Measurements from ENCODE around the gene TTC31.

TTC31 gene

DNA sequence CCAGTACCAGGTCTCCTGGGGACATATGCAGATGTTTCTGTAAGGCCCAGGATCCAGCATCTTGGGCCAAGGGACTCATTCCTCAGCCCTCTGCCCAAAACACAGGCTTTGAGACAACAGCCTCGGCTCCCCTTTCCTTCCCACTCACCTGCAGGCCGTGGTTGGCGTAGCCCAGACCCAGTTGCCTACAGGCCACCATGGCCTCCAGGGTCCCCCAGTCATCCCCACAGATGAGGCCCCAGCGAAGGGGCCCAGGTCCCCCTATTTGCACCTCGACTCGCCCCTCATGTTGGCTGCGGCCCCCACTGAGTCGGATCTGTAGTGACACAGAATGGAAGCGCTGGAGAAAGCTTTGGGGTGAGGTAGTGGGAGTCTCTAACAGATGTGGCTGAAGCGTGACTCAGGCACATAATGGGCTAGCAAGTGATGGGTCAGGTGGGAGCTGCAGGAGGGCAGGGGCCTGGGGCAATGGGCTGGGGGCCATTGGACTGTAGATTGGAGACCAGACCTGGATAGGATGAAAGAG, 52.6 kb downstream of the TTC31 start:
- H3K4me1 ChIP-seq (ENCODE audit: insufficient read depth, low read length), result no peaks in the 10 kb centered on the region
- H3K27me3 ChIP-seq (ENCODE audit: insufficient read depth, low read length), result peaks cover 4% of the 10 kb centered on the region; the same call in 1 of the 2 replicates
- H3K4me3 ChIP-seq (ENCODE audit: low read length), result no peak overlapping the region
- H3K9me3 ChIP-seq (ENCODE audit: insufficient read depth, low read depth, low read length), result no peaks in the 10 kb centered on the region
- no peak overlapping the region for H3K9ac ChIP-seq (ENCODE audit: low read depth, low read length)
- no peak overlapping the region for H3K27ac ChIP-seq (ENCODE audit: low read length)
- H3K36me3 ChIP-seq (ENCODE audit: insufficient read depth, low read depth, low read length), result peaks cover 35% of the 10 kb centered on the region

- peaks cover 33% of the 10 kb centered on the region for H3K36me3 ChIP-seq (ENCODE audit: insufficient read depth, low read depth, low read length)
- H3K4me3 ChIP-seq (ENCODE audit: low read length), result no peak overlapping the region
- no peaks in the 10 kb centered on the region for H3K4me1 ChIP-seq (ENCODE audit: insufficient read depth, low read length)
- H3K27ac ChIP-seq (ENCODE audit: low read length), result no peak overlapping the region
- H3K9me3 ChIP-seq (ENCODE audit: insufficient read depth, low read depth, low read length), result no peaks in the 10 kb centered on the region
- H3K27me3 ChIP-seq (ENCODE audit: insufficient read depth, low read length), result no peaks in the 10 kb centered on the region
- H3K9ac ChIP-seq (ENCODE audit: low read depth, low read length), result no peak overlapping the region
Measured at GRCh38 chr2:74536166-74536950, 53.5 kb downstream of the TTC31 start.

DNA sequence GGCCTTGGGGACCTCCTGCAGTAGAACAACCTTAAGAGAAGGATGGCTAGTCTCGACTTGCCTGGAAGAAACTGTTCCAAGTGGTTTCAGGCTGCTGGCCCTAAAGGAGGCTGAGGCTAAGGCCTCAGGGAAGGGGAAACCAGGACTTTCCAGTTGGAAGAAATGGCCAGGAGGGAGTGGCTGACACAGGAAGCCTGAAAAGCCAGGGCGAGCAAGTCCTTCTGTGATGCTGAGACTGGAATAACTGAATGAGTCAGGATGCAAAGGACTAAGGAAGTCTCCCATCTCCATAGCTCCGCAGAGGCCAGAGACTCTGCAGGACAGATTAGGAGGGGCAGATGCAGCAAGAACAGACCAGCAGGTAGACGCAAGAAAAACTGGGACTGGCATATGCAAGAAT, 54.3 kb downstream of the TTC31 start:
- Histone ChIP-seq H3K4me3 (ENCODE audit: low read length) (no peak overlapping the region), H3K9me3 (ENCODE audit: insufficient read depth, low read depth, low read length) (no peaks in the 10 kb centered on the region), H3K36me3 (ENCODE audit: insufficient read depth, low read depth, low read length) (peaks cover 25% of the 10 kb centered on the region), H3K4me1 (ENCODE audit: insufficient read depth, low read length) (no peaks in the 10 kb centered on the region), H3K27me3 (ENCODE audit: insufficient read depth, low read length) (no peaks in the 10 kb centered on the region), H3K27ac (ENCODE audit: low read length) (no peak overlapping the region), H3K9ac (ENCODE audit: low read depth, low read length) (no peak overlapping the region)

DNA sequence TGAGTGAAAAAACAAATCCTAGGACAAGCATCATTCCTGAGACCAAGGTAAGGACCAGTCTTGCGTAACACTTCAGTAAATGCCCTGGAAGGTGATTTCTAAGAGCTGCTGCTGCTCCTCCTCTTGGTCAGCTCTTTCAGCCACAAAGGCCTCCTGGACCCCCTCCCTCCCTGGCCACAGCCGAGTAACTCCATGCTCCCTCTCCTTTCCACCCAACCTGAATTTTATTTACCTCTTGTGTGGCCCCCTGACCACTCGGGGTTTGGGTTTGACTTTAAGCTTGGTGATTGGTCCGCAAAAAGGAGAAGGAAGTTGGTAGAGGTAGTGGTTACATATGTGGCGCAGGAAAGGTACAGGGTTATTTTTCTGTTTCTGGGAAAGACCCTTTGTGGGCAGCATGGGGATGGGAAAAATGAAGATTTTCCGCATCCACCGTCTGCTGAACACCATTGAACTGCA, 56.0 kb downstream of the TTC31 start:
- H3K9me3 ChIP-seq (ENCODE audit: insufficient read depth, low read depth, low read length), result no peaks in the 10 kb centered on the region
- no peaks in the 10 kb centered on the region for H3K4me1 ChIP-seq (ENCODE audit: insufficient read depth, low read length)
- peaks cover 7% of the 10 kb centered on the region; the same call in 1 of the 2 replicates for H3K36me3 ChIP-seq (ENCODE audit: insufficient read depth, low read depth, low read length)
- H3K4me3 ChIP-seq (ENCODE audit: low read length), result no peak overlapping the region
- H3K27ac ChIP-seq (ENCODE audit: low read length), result no peak overlapping the region
- H3K9ac ChIP-seq (ENCODE audit: low read depth, low read length), result no peak overlapping the region
- H3K27me3 ChIP-seq (ENCODE audit: insufficient read depth, low read length), result no peaks in the 10 kb centered on the region

- no peaks in the 10 kb centered on the region for H3K4me1 ChIP-seq (ENCODE audit: insufficient read depth, low read length)
- no peak overlapping the region for H3K27ac ChIP-seq (ENCODE audit: low read length)
- no peaks in the 10 kb centered on the region for H3K36me3 ChIP-seq (ENCODE audit: insufficient read depth, low read depth, low read length)
- no peak overlapping the region for H3K4me3 ChIP-seq (ENCODE audit: low read length)
- no peaks in the 10 kb centered on the region for H3K27me3 ChIP-seq (ENCODE audit: insufficient read depth, low read length)
- no peaks in the 10 kb centered on the region for H3K9me3 ChIP-seq (ENCODE audit: insufficient read depth, low read depth, low read length)
- no peak overlapping the region for H3K9ac ChIP-seq (ENCODE audit: low read depth, low read length)
Measured at GRCh38 chr2:74540291-74540690, 57.4 kb downstream of the TTC31 start.

GRCh38 chr2:74542978-74543377, 60.1 kb downstream of the TTC31 start:
- H3K9ac ChIP-seq (ENCODE audit: low read depth, low read length), result no peak overlapping the region
- H3K9me3 ChIP-seq (ENCODE audit: insufficient read depth, low read depth, low read length), result no peaks in the 10 kb centered on the region
- H3K36me3 ChIP-seq (ENCODE audit: insufficient read depth, low read depth, low read length), result no peaks in the 10 kb centered on the region
- H3K27ac ChIP-seq (ENCODE audit: low read length), result no peak overlapping the region
- peaks cover 11% of the 10 kb centered on the region for H3K27me3 ChIP-seq (ENCODE audit: insufficient read depth, low read length)
- no peaks in the 10 kb centered on the region for H3K4me1 ChIP-seq (ENCODE audit: insufficient read depth, low read length)
- H3K4me3 ChIP-seq (ENCODE audit: low read length), result no peak overlapping the region
